ENCODE results near the gene DLG1. TPM values are rescaled to one million over a fixed set of nuclear protein-coding genes. Genes with fewer than 3 reads are reported as not detected.

DLG1 gene
- polyA plus RNA-seq, 5 donors = 58.6 to 102 (median 91.3) TPM

DNA sequence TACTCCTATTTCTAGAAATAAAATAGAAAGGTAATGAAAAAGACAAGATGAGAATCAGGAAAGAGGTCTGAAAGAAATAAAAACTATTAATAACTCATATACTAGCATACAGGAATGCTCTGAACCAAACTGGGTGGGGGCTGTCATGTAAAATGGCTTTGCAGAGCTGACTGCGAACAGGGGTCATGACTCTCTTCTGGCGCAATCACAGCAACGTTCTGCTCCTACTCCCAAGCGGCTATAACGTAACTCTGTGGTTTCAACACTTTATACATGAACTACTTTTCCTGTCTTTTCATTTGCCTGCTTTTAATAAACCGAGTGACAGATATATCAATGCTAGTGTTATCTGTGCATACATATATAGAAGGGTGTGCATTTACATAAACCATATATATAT lies 116.7 kb downstream of the DLG1 start:
- DNase-seq = peak; percentile 52 to 75

DNA sequence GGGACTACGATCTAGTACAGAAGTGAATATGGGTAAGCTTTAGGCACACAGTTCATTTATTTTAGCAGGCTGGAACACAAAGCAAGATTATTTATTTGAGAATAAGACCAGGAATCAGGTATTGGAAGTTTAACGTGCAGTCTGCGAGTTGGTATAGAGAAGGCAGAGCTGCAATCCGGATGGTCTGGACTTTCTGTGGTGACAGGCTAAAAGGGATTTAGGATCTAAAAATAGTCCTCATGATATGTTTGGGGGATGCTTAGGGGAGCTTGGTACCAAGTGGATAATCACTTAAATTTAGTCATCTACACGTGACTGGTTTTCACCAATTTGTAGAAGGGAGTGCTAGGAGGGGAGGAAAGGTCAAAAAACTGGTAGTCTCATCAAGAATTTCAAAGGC lies 119.4 kb downstream of the DLG1 start:
- DNase-seq = no peak

DNA sequence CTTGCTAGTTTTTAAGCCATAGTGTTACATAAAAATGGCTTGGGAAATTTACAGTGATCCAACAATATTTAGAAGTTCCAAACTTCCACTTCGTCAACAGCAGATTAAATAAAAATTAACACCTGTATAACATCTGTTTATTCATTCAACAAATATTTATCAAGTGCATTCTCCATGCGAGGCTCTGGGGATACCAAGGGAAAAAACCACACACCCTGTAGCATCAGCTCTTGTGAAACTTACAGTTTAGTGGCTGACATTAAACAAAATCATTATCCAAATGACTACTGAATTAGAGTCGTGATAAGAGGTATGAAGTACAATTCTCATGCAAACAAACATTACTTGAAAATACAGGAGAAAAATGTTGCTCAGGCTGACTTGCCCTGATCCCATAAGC lies 122.9 kb downstream of the DLG1 start:
- DNase-seq = no peak

- no peak for DNase-seq
Measured at GRCh38 chr3:197174927-197175326, 123.5 kb downstream of the DLG1 start.

DNA sequence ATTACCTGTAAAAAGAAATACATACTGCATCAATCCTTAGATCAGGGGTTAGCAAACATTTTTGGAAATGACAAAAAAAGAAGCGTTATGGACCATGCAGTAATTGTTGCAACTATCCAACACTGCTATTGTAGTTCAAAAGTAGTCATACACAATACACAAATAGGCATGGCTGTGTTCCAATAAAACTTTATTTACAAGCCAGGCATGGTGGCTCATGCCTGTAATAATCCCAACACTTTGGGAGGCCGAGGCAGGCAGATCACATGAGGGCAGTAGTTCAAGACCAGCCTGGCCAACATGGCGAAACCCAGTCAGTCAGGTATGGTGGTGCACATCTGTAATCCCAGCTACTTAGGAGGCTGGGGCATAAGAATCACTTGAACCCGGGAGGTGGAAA lies 124.8 kb downstream of the DLG1 start:
- DNase-seq = no peak

- no peak for DNase-seq
Measured at GRCh38 chr3:197171481-197172067, 126.8 kb downstream of the DLG1 start.

- no peak for DNase-seq
Measured at GRCh38 chr3:197169028-197169427, 129.4 kb downstream of the DLG1 start.

- DNase-seq = peak; percentile 16 to 28
Measured at GRCh38 chr3:197168606-197169005, 129.8 kb downstream of the DLG1 start.

DNA sequence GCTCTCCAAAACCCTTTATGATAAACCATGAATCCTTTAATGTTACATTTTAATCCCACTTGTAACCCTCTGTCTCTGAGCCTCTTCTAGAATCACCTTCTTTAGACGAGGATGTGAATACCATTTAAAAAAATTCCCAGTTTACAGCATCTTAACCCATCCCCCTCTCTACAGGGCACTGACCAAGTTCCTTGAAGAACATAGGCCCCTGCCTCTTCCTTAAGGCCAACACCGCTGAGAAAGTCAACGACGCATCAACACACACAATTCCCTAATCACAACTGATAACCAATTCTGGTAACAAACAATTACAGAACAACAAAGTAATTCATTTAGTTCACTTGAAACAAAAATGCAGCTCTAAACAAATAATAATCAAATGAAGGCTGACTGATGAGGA lies 130.3 kb downstream of the DLG1 start:
- no peak for DNase-seq

GRCh38 chr3:197167549-197167948 lies 130.9 kb downstream of the DLG1 start:
- DNase-seq = no peak

DNA sequence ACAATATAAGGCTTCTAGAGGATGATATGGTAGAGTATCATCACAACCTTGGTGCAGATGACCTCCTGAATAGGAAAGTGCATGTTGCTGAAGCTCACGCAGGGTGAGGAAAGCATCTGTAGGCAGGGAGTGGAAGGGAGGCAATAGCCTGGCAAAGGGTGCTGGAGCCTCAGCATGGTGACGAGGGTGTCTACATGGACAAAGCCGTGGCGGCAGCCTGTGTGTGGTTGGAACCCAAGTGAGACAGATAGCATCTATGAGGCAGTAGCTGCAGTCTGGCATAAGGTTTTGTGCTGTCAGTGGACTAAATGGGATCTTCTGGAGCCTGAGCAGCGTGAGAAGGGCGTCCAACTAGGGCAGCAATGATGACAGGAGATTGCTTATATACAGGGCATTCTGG lies 132.5 kb downstream of the DLG1 start:
- DNase-seq = no peak

DNA sequence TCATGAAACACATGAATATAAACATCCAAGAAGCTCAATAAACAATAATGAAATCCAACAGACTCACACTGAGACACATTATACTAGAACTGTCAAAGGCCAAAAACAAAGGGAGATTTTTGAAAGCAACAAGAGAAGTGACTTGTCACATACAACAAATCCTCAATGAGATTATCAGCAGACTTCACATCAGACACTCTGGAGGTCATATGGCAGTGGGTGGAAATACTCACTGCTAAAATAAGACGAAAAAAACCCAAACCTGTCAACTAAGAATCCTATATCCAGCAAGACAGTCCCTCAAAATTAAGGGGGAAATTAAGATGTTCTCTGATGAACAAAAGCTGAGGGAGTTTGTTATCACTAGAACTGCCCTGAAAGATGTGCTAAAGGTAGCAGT lies 143.4 kb downstream of the DLG1 start:
- DNase-seq = no peak

- DNase-seq = peak; percentile 43 to 49
Measured at GRCh38 chr3:197151580-197151979, 146.8 kb downstream of the DLG1 start.

GRCh38 chr3:197149528-197149927 lies 148.9 kb downstream of the DLG1 start:
- no peak for DNase-seq

DNA sequence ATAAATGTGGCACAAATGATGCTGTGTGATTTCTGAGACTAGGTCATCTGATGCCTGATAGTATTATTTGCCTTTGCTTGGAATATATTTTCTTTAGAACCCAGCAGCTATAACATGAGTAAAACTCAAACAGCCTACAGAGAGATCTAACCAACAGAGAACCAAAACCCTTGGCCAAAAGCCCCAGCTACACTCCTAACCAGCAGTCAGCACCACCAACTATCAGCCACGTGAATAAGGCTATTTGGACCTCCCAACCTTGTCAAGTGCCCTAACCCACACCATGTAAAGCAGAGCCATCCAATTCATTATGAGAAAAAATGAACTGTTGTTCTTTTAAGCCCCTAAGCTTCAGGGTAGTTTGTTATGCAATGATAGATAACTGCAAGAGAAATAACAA lies 154.2 kb downstream of the DLG1 start:
- DNase-seq = no peak

DNA sequence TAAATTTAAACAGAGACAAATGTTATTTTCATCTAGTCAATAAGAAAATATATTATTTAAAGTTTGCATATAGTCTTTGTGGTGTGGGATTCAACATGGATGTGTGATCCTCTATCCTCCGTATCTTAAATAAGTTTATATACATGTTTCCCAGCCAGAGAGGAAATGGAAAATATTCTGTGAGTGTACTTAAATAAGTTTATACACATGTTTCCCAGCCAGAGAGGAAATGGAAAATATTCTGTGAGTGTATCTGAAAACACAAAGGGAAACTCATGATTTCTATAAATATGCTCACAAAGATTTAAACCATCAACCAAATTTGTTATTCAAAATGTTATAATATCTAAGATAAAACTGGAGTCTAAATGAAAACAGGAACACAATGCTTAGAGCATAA lies 158.8 kb downstream of the DLG1 start:
- DNase-seq = no peak

DNA sequence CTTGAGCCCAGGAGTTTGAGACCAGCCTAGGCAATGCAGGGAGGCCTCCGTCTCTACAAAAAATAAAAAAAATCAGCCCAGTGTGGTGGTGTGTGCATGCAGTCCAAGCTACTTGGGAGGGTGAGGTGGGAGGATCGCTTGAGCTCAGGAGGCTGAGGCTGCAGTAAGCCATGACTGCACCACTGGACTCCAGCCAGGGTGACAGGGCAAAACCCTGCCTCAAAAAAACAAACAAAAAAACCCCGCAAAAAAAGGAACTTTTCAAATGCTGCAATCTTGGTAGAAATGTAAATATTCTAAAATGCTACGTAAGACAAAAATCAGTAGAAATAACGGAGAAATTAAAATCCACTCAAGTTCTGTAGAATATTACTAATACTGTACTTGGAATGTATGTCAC lies 160.7 kb downstream of the DLG1 start:
- DNase-seq = no peak

DNA sequence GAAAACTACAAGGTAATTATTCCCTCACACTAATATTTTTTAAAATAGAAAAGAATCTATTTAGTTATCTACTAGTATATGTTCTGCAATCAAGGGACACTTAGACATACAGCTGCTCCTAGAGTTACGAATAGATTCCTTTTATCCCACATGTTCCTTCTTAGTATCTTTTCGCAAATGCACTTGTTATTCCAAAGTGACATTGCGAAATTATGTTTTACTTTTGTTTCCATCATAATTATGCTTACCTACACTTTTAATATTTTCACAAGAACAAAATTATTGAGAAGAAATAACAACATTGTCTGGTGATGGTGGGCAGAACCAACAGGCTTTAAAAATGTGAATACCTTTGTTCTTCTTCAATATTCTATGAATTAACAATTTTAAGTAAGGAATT lies 161.7 kb downstream of the DLG1 start:
- DNase-seq = no peak

GRCh38 chr3:197135212-197135611 lies 163.2 kb downstream of the DLG1 start:
- no peak for DNase-seq

- DNase-seq = no peak
Measured at GRCh38 chr3:197132916-197133530, 165.4 kb downstream of the DLG1 start.

DNA sequence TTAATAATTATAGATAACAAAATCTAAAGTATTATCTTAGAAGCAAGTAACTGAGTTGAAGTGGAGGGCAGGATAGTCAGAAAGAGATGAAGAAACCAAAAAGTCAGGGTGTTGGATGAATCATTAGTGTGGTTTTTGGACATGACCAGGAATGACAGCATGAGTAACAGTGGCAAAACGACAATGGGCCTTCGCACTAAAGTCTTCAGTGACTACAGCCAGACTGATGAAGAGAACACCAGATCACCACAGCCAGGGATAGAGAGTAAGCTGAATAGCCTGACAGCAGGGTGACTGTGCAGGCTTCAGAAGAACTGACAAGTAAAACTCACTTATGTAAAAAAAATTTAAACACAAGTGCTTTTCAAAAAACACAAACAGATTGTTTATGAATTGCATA lies 172.8 kb downstream of the DLG1 start:
- no peak for DNase-seq

GRCh38 chr3:197124713-197125112 lies 173.7 kb downstream of the DLG1 start:
- DNase-seq = no peak

GRCh38 chr3:197122394-197122793 lies 176.0 kb downstream of the DLG1 start:
- DNase-seq = no peak

GRCh38 chr3:197117114-197117513 lies 181.3 kb downstream of the DLG1 start:
- no peak for DNase-seq

Data from right lung (tissue), 5 donors.